Ovary (tissue), 9 donors: ENCODE results near the gene GAB3. TPM values are rescaled to one million over a fixed set of nuclear protein-coding genes. Genes with fewer than 3 reads are reported as not detected.

Source experiments
- DNase-seq, 5 donors: peaks; one replicate each; pipeline ENCODE4 v3.0.0-alpha.2; 2019 to 2020
- H3K27ac ChIP-seq, 2 donors: fragments of 200-600 bp; one replicate each; pipeline versions ENCODE4 v1.5.1 to v1.8.0; 2019 to 2022
- H3K27me3 ChIP-seq: fragments of 200-600 bp; one replicate; pipeline ENCODE4 v1.8.0; 2022
- H3K36me3 ChIP-seq: fragments of 200-600 bp; sonication (generic); one replicate; pipeline ENCODE4 v1.5.1; 2019
- H3K4me1 ChIP-seq: one replicate; pipeline ENCODE4 v1.8.1; 2013; ENCODE audit warnings: mild to moderate bottlenecking, moderate library complexity; ENCODE audit not compliant: insufficient read depth
- H3K4me3 ChIP-seq: fragments of 200-600 bp; sonication (generic); one replicate; pipeline ENCODE4 v1.5.1; 2017
- H3K9me3 ChIP-seq, 2 donors: fragments of 200-600 bp in 1 of 2; sonication (generic) in 1 of 2; one replicate each; pipeline versions ENCODE4 v1.5.1 to v1.8.1; 2013 to 2019; ENCODE audit warnings: mild to moderate bottlenecking in 1 of 2, moderate library complexity in 1 of 2
- EP300 ChIP-seq: sonication (generic); formaldehyde crosslinking; IDR thresholded peaks from one replicate; pipeline ENCODE4 v1.6.1; 2017; ENCODE audit warnings: antibody characterized with exemption
- POLR2A ChIP-seq: fragments of 450-650 bp; IDR thresholded peaks from one replicate; pipeline ENCODE4 v1.6.1; 2017; ENCODE audit warnings: antibody characterized with exemption, mild to moderate bottlenecking, moderate library complexity
- WGBS, 3 donors: extraction: QIAGEN DNeasy Blood & Tissue Kit in 1 of 3; methylation state at CpG; one replicate each; pipeline versions ENCODE4 v1.1.5 to v1.1.7; 2013 to 2017; 5-methylcytosine and 5-hydroxymethylcytosine counted together
- intact Hi-C, 4 donors: fragments of 100-400 bp; cut with DNase I; formaldehyde crosslinking; loops; one replicate each; pipeline versions ENCODE4 v1.11.0 to v1.15.1; 2022 to 2023
- polyA plus RNA-seq, 2 donors: library from polyadenylated mRNA; stranded (reverse); fragments of 200-250 nt in 1 of 2; fragments of 350-450 nt in 1 of 2; fragmentation: Illumina TruSeq in 1 of 2; extraction: RNeasy Lipid Tissue Mini Kit (QIAGEN cat#74804) in 1 of 2; gene quantifications; one replicate each; pipeline ENCODE4 v1.2.3, GENCODE V29; 2013 to 2014
- total RNA-seq, 7 donors: library from RNA; depleted of rRNA in 2 of 7; stranded (reverse); fragments of >200 nt in 2 of 7; fragmentation: NEBNext Ultra II Directional in 3 of 7; extraction: Animal tissue kit (Norgen Biotek cat#: 25700) in 3 of 7; gene quantifications; one replicate each; pipeline versions ENCODE4 v1.1.0 to v1.2.4, GENCODE V29; 2016 to 2023
- TF ChIP-seq, protein P1 (sequence below), 3 donors: fragments of 450-650 bp in 2 of 3; fragments of 200-600 bp in 1 of 3; IDR thresholded peaks; one replicate each; pipeline versions ENCODE4 v1.5.1 to v1.8.0; 2016 to 2022; ENCODE audit warnings: antibody characterized with exemption in 3 of 3, mild to moderate bottlenecking in 1 of 3
- donor health status: DM: no; HTN: no; CAD: no; lungs with moderate emphysema.
- donor health status: DM: no; HTN: no; CAD: no.
- donor health status: Bipolar disorder and iron deficiency.
- donor health status: DM: yes; HTN: yes; CAD: no.
- donor health status: DM: no; HTN: no; CAD: no.
- donor health status: DM: yes; HTN: yes; CAD: no.

The GAB3 gene
- total and polyA plus RNA-seq, 9 donors = 0.68 to 4.0 (median 1.1) TPM

DNA sequence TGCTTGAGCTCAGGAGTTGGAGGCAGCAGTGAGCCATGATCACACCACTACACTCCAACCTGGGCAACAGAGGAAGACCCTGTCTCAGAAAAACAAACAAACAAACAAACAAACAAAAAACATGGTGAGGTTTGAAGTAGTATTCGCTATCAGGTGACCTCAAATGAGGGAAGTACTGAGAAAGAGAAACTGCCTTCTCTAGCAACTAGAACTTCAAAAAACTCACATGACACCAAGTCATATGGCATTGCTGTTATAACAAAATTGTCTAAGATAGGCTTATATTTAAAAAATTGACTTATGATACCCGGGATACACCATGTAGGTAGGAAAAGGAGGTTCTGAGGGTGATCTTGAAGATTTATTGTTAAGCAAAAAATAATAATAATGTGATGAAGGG is 44.1 kb upstream of the GAB3 start:
- no peak overlapping the region for H3K27ac ChIP-seq
- WGBS, 3 donors = 65 to 71% (median 66%) methylated on average over 2 of the region's 2 CpGs
- no peaks in the 10 kb centered on the region for H3K36me3 ChIP-seq
- TF ChIP-seq POLR2A (no peak), EP300 (no peak)
- TF ChIP-seq, protein P1, sequence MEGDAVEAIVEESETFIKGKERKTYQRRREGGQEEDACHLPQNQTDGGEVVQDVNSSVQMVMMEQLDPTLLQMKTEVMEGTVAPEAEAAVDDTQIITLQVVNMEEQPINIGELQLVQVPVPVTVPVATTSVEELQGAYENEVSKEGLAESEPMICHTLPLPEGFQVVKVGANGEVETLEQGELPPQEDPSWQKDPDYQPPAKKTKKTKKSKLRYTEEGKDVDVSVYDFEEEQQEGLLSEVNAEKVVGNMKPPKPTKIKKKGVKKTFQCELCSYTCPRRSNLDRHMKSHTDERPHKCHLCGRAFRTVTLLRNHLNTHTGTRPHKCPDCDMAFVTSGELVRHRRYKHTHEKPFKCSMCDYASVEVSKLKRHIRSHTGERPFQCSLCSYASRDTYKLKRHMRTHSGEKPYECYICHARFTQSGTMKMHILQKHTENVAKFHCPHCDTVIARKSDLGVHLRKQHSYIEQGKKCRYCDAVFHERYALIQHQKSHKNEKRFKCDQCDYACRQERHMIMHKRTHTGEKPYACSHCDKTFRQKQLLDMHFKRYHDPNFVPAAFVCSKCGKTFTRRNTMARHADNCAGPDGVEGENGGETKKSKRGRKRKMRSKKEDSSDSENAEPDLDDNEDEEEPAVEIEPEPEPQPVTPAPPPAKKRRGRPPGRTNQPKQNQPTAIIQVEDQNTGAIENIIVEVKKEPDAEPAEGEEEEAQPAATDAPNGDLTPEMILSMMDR (IDR thresholded peaks at IDR 0.05) = no peak
- no peak for DNase-seq
- intact Hi-C loops = no loop called here
- H3K27me3 ChIP-seq = no peaks in the 10 kb centered on the region
- no peaks in the 10 kb centered on the region for H3K4me1 ChIP-seq
- no peaks in the 10 kb centered on the region for H3K9me3 ChIP-seq
- H3K4me3 ChIP-seq = no peak overlapping the region

DNA sequence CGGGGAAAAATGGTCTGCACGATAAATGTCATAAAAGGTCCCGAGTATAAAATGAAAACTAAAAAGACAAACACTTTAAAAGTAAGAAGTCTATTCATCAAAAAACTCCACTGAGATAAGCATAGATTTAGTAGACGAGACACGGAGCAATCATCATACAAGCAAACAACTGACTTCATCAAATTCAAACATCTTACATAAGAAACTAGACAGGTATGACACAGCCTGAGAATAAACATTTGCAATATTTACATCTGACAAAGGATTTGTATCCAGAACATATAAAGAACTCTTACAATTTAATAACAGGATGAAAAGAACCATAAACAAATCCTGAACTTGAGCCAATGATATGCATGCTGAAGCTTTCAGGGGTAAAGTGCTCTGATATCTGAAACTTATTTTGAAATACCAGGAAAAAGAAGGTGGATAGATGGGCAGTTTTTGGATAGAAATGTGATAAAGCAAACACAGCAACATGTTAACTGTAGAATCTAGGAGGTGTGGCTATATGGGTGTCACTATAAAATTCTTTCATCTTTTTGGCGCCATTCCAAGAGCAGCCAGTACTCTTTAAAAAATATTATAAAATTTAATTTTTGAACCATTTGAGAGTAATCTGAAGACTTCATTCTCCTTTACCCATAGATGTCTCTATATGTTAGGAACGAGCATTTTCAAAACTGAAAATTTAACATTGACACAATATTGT is 42.4 kb upstream of the GAB3 start:
- no peaks in the 10 kb centered on the region for H3K36me3 ChIP-seq
- H3K27me3 ChIP-seq = no peaks in the 10 kb centered on the region
- TF ChIP-seq EP300 = no peak
- TF ChIP-seq POLR2A = no peak
- TF ChIP-seq, protein P1 (IDR thresholded peaks at IDR 0.05) = no peak
- H3K9me3 ChIP-seq = no peaks in the 10 kb centered on the region
- no peak overlapping the region for H3K4me3 ChIP-seq
- WGBS, 3 donors = 82 to 84% (median 83%) methylated on average over 7 of the region's 7 CpGs
- no peak for DNase-seq
- intact Hi-C loops = no loop called here
- H3K4me1 ChIP-seq = no peaks in the 10 kb centered on the region
- no peak overlapping the region for H3K27ac ChIP-seq

- Histone ChIP-seq H3K27ac (no peak overlapping the region), H3K4me1 (no peaks in the 10 kb centered on the region), H3K36me3 (no peaks in the 10 kb centered on the region), H3K27me3 (no peaks in the 10 kb centered on the region), H3K4me3 (no peak overlapping the region), H3K9me3 (no peaks in the 10 kb centered on the region)
- WGBS, 3 donors = 82 to 84% (median 84%) methylated on average over 8 of the region's 8 CpGs
- intact Hi-C loops = no loop called here
- TF ChIP-seq EP300 = no peak
- DNase-seq = no peak
Measured at GRCh38 chrX:154791939-154792338, 41.1 kb upstream of the GAB3 start.

DNA sequence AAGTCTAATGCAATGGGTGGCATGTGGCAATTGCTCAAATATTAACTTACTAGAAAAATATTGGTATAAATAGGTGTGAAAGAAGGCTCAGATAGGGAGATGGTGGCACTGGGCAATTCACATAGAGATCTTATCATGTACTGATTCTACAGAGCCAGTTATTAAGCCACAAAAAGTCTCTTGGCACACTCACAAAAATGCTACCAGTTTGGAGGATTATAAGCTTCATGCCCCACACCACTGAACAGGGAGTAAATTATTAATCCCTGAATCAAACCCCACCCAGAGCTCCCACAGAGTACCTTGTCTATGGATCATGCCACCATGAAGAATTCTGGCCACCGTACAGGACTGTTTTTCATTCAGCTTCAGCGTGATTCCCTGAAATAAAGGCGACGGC is 40.6 kb upstream of the GAB3 start:
- WGBS, 3 donors = 69 to 92% (median 78%) methylated on average over 4 of the region's 4 CpGs
- Histone ChIP-seq H3K27ac (no peak overlapping the region), H3K27me3 (no peaks in the 10 kb centered on the region), H3K4me1 (no peaks in the 10 kb centered on the region), H3K36me3 (no peaks in the 10 kb centered on the region), H3K4me3 (no peak overlapping the region), H3K9me3 (no peaks in the 10 kb centered on the region)
- intact Hi-C loops = no loop called here
- DNase-seq = no peak
- TF ChIP-seq, protein P1 (IDR thresholded peaks at IDR 0.05) = no peak
- TF ChIP-seq POLR2A = no peak
- no peak for TF ChIP-seq EP300

GRCh38 chrX:154785716-154786115 is 34.8 kb upstream of the GAB3 start:
- intact Hi-C loops = no loop called here
- no peak overlapping the region for H3K4me3 ChIP-seq
- 64 to 72% (median 70%) methylated on average over 6 of the region's 6 CpGs for WGBS, 3 donors
- TF ChIP-seq POLR2A = no peak
- TF ChIP-seq, protein P1 (IDR thresholded peaks at IDR 0.05) = no peak
- TF ChIP-seq EP300 = no peak
- H3K27ac ChIP-seq = no peak overlapping the region
- H3K27me3 ChIP-seq = no peaks in the 10 kb centered on the region
- no peak for DNase-seq
- H3K36me3 ChIP-seq = no peaks in the 10 kb centered on the region
- no peaks in the 10 kb centered on the region for H3K4me1 ChIP-seq
- no peaks in the 10 kb centered on the region for H3K9me3 ChIP-seq
